Esophagus muscularis mucosa (tissue), 4 donors: ENCODE measurements around the gene PIGU. TPM values are rescaled to one million over a fixed set of nuclear protein-coding genes. Genes with fewer than 3 reads are reported as not detected.

Experiments
- DNase-seq: peaks from one replicate; pipeline ENCODE4 v3.0.0-alpha.2; 2017; ENCODE audit errors: extremely low spot score
- H3K27ac ChIP-seq, 4 donors: fragments of 200-600 bp; sonication (generic); replicated peaks in 1 of 4; 1 replicate in 3 of 4; 2 replicates in 1 of 4; pipeline ENCODE4 v1.5.1; 2016 to 2019; ENCODE audit warnings: mild to moderate bottlenecking in 1 of 4
- H3K27me3 ChIP-seq, 4 donors: fragments of 200-600 bp; sonication (generic); one replicate each; pipeline versions ENCODE4 v1.5.1 to v1.6.0; 2016 to 2019
- H3K36me3 ChIP-seq, 4 donors: fragments of 200-600 bp; sonication (generic); one replicate each; pipeline ENCODE4 v1.5.1; 2016 to 2019
- H3K4me1 ChIP-seq, 4 donors: fragments of 200-600 bp; sonication (generic); one replicate each; pipeline ENCODE4 v1.5.1; 2016 to 2019
- H3K4me3 ChIP-seq, 4 donors: fragments of 200-600 bp; sonication (generic); 1 replicate in 2 of 4; 2 replicates in 2 of 4; pipeline ENCODE4 v1.5.1; 2016 to 2019; ENCODE audit warnings: mild to moderate bottlenecking in 4 of 4, moderate library complexity in 1 of 4
- H3K9me3 ChIP-seq, 4 donors: fragments of 200-600 bp; sonication (generic); 1 replicate in 3 of 4; 2 replicates in 1 of 4; pipeline ENCODE4 v1.5.1; 2016 to 2019
- CTCF ChIP-seq, 3 experiments: fragments of 200-600 bp in 2 of 3; fragments of 450-650 bp in 1 of 3; sonication (generic) in 2 of 3; IDR thresholded peaks; one replicate each; pipeline ENCODE4 v1.5.1; 2017 to 2019; ENCODE audit warnings: antibody characterized with exemption in 3 of 3, mild to moderate bottlenecking in 2 of 3, moderate library complexity in 1 of 3
- EP300 ChIP-seq: sonication (generic); formaldehyde crosslinking; IDR thresholded peaks from one replicate; pipeline ENCODE4 v1.6.1; 2017; ENCODE audit warnings: antibody characterized with exemption
- POLR2A ChIP-seq: fragments of 450-650 bp; IDR thresholded peaks from one replicate; pipeline ENCODE4 v1.6.1; 2017; ENCODE audit warnings: antibody characterized with exemption, moderate library complexity, mild to moderate bottlenecking, low read depth
- POLR2AphosphoS5 ChIP-seq, 2 donors: sonication (generic); formaldehyde crosslinking; IDR thresholded peaks; one replicate each; pipeline ENCODE4 v1.6.1; 2017; ENCODE audit warnings: antibody characterized with exemption in 2 of 2
- WGBS: methylation state at CpG from one replicate; pipeline ENCODE4 v1.1.5; 2018; 5-methylcytosine and 5-hydroxymethylcytosine counted together
- intact Hi-C: fragments of 100-400 bp; cut with DNase I; formaldehyde crosslinking; loops from one replicate; pipeline ENCODE4 v1.15.1; 2023
- total RNA-seq, 4 donors: library from RNA; depleted of rRNA; stranded (reverse); fragments of >200 nt; gene quantifications; one replicate each; pipeline versions ENCODE4 v1.1.0 to v1.2.1, GENCODE V29; 2016

PIGU gene
- total RNA-seq, 4 donors from 2014 or later, result 9.1 to 10.8 (median 9.5) TPM

- intact Hi-C loops, result no loop called here
- TF ChIP-seq EP300 (no peak), POLR2AphosphoS5 (IDR thresholded peaks at IDR 0.05) (no peak), CTCF (IDR thresholded peaks at IDR 0.05) (no peak), POLR2A (no peak)
- no peaks in the 10 kb centered on the region for H3K9me3 ChIP-seq
- H3K27me3 ChIP-seq, result no peaks in the 10 kb centered on the region
- peaks cover 22 to 40% (median 26%) of the 10 kb centered on the region in 4 donors for H3K4me1 ChIP-seq
- 74% methylated on average over 5 of the region's 6 CpGs for WGBS
- H3K27ac ChIP-seq, result no peak overlapping the region
- peaks cover 0 to 62% (median 20%) of the 10 kb centered on the region in 4 donors for H3K36me3 ChIP-seq
- no peak overlapping the region for H3K4me3 ChIP-seq
- peak; percentile 39 for DNase-seq
These were observed 93.3 kb downstream of the PIGU start for GRCh38 chr20:34583544-34583943.

DNA sequence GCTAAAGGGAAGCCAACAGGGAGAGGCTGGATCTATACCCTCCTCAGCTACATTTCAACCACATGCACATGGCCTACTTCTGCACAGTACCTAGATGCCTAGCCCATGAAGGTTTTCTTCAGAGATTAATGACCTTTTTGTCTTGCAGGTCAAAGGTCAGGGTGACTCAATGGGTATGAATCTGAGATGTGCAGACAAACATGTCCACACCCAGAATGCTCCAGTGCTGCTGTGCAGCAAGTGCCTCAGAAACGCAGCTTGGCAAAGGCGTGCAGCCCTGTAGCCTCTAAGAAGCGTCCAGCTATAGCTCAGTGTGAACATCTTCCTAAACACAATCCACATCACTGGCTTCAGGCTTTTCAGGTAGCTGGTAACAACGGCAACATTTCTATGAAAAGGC lies 94.0 kb downstream of the PIGU start:
- 100% methylated on average over 3 of the region's 4 CpGs for WGBS
- peaks cover 22 to 43% (median 30%) of the 10 kb centered on the region in 4 donors for H3K4me1 ChIP-seq
- DNase-seq, result peak; percentile 64
- TF ChIP-seq POLR2A (no peak), POLR2AphosphoS5 (IDR thresholded peaks at IDR 0.05) (no peak), EP300 (no peak), CTCF (IDR thresholded peaks at IDR 0.05) (no peak)
- peak overlapping the region in 1 of 4 donors; percentile 63 for H3K27ac ChIP-seq
- peaks cover 0 to 61% (median 20%) of the 10 kb centered on the region in 4 donors for H3K36me3 ChIP-seq
- no peak overlapping the region for H3K4me3 ChIP-seq
- no peaks in the 10 kb centered on the region for H3K9me3 ChIP-seq
- intact Hi-C loops, result no loop called here
- no peaks in the 10 kb centered on the region for H3K27me3 ChIP-seq

GRCh38 chr20:34582221-34582620 lies 94.7 kb downstream of the PIGU start:
- H3K36me3 ChIP-seq, result peaks cover 0 to 54% (median 20%) of the 10 kb centered on the region in 4 donors
- intact Hi-C loops, result no loop called here
- peak; percentile 14 for DNase-seq
- 71% methylated on average over 4 of the region's 4 CpGs for WGBS
- H3K27ac ChIP-seq, result peak overlapping the region; percentile 50 to 65 (median 64)
- H3K9me3 ChIP-seq, result no peaks in the 10 kb centered on the region
- H3K4me1 ChIP-seq, result peaks cover 22 to 43% (median 33%) of the 10 kb centered on the region in 4 donors
- no peaks in the 10 kb centered on the region for H3K27me3 ChIP-seq
- H3K4me3 ChIP-seq, result no peak overlapping the region
- TF ChIP-seq EP300 (no peak), CTCF (IDR thresholded peaks at IDR 0.05) (no peak), POLR2A (no peak), POLR2AphosphoS5 (IDR thresholded peaks at IDR 0.05) (no peak)

- Histone ChIP-seq H3K36me3 (peaks cover 0 to 51% (median 20%) of the 10 kb centered on the region in 4 donors), H3K9me3 (no peaks in the 10 kb centered on the region), H3K27me3 (no peaks in the 10 kb centered on the region), H3K4me3 (no peak overlapping the region), H3K27ac (peak overlapping the region; percentile 50 to 65 (median 64)), H3K4me1 (peaks cover 22 to 43% (median 32%) of the 10 kb centered on the region in 4 donors)
- DNase-seq, result peak; percentile 85
- 86% methylated on average over 11 of the region's 11 CpGs for WGBS
- TF ChIP-seq CTCF (IDR thresholded peaks at IDR 0.05) (no peak), POLR2A (no peak), EP300 (no peak), POLR2AphosphoS5 (IDR thresholded peaks at IDR 0.05) (no peak)
- intact Hi-C loops, result no loop called here
These were observed 95.3 kb downstream of the PIGU start for GRCh38 chr20:34581341-34582184.
